DMS79 (cell line): Measurements from ENCODE around the gene PRR15.
A peak's percentile ranks its signal among the peaks of the same experiment; 100 is the strongest.

ENCODE experiments used
- DNase-seq: peaks from one replicate; lab custom pipeline; 2025; lab: John Stamatoyannopoulos, UW

Gene PRR15

DNA sequence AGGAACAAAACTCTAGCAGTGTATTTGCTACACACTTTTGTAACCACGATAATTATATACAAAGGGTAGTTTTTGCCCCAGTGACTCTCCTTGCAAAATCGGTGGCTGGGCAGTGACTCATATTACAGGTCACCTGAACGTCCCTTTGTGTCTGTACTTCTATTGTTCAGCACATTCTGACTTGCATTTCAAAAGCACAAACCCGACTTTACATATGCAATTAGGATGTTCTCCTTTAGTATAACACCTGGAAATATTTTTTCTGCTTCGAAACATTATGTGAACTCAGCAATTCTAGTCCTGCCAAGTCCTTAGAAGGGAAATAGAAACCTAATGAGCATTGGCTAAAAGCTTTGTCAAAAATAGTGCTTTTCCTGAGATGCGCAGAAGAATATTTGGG is 6.0 kb downstream of the PRR15 start:
- no peak for DNase-seq

DNA sequence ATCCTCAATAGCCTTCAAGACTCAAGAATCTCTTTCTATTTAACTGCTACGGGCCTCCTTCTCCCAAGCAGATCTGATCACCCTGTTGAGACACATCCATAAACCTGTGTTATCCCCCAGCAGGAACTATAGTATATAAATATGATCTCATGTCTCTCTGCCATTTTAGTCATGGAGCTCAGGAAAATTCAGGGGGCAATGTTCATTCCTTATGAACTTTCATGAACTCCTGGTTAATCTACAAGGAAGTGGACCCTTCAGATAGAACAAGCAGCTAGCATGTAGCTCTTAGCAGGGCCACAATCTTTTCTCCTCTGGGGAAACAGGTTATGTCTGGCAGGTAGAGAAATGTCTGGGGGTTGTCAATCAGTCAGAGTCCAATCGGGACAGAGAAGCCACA is 8.9 kb downstream of the PRR15 start:
- no peak for DNase-seq

DNA sequence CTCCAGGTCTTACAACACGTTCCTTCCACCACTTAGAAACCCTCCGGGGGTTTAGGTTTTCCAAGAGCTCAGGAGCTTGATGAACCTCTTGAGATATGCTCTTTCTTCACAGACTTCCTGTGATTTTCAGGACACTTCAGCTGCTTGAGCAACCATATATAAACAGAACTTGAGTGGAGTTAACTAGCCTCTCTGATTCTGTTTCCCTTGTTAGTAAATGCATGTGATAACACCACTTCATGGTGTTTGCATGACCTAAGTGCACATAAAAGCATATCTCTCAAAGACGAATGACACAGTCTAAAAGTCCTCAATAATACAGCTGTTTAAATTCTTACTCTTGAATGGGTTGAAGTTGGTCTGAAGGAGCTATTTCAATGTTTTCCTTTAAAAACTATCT is 9.9 kb downstream of the PRR15 start:
- DNase-seq = peak; percentile 93

DNA sequence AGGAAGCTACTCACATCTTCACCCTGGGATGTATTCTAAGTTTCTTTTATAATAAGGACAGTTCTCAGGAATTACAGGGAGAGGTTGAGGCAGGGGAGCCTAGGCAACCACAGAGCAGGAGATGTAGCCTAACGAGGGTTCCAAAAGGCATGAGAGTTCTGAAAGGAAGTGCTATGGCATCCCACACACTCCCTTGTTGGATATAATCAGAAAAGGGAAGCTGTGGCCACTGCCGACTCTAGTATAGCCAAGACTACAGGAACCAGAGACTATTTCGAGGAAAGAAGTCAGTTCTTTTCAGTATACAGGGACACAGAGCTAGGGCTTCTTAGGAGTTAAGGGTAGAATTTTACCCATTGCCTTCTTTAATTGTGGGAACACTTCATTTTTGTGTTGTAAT is 11.0 kb downstream of the PRR15 start:
- no peak for DNase-seq

DNA sequence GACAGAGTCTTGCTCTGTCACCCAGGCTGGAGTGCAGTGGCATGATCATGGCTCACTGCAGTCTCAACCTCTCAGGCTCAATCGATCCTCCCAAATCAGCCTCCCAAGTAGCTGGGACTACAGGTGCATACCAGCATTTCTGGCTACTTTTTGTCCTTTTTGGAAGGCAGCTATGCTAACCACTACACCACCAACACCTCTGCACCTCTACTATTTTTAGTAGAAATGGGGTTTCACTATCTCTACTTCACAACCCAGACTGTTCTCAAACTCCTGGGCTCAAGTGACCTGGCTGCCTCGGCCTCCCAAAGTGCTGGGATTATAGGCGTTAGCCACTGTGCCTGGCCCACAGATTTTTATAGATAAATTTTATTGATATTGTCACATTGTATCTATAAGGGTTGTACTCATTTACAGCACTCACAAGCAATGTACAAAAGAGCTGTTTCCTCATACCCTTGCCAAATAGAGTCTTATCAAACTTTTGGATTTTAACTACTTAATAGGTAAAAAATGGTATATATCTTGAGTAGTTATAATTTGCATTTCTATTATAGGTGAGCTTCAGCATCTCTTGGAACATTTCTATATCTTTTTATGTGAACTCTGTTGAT is 23.7 kb downstream of the PRR15 start:
- DNase-seq = no peak

DNA sequence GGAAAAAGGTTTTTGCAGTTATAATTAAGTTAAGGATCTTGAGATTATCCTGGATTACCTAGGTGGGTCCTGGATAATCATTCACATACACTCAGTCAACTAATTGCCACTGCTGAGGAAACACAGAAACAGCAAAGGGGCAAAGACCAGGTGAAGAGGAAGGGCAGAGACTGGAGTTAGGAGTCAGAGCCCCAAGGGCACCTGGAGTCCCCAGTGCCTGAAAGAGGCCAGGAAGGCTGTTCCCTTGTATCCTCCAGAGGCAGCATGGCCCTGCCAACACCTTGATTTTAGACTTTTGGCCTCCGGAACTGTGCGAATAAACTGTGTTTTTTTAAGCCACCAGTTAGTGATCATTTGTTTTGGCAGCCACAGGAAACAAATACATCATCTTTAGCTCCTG is 24.6 kb downstream of the PRR15 start:
- DNase-seq = no peak

DNA sequence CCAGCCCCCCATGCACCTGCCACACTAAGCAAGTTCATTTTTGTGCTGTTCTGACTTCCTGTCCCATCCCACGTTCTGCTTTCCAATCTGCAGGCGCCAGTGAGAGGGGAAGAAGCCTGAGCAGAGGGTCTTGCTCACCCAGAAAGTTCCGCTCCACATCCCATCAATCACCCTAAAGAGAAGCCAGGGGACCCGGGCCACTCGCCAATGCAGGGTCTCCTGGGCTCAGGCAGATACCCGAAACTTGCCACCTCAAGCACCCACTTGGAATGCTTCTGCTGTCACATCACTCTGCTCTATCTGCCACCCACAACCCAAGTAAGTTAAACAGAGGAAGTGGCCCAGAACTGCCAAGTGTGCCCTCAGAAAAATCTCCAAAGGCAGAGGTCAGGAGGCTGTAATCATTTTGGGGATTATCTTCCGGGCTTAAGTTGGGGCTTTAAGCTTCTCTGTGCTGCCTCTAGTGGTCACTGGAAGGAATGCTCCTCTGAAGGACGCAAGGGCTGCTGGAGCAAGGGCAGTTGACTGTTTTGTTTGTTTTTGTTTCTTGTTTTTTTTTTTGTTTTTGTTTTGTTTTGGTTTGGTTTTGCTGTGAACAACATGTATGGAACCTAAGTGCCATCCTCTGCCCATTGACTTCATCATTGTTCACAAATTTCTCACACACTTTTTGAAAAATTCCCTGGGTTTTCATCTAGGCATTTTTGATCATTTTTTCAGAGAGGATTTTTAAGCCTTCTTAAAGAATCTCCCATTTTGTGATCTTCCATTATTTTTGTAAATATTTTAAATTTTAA is 25.5 kb downstream of the PRR15 start:
- no peak for DNase-seq

DNA sequence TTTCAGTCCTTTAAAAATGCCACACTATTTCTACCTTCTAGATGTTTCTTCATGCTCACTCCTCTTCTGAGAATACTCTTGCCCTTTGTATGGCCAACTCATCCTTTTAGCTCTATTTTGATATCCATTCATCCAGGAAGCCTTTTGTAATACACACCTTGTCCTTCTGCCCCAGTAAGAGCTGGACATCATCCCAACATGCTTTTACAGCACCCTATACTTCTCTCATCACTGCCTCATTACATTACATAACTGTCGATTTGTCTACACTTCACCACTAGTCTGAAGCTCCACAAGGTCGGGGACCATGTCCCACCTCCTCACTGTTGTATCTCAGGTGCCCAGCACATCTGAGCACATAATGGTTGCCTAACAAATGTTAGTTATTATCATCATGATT is 29.2 kb downstream of the PRR15 start:
- DNase-seq = no peak

DNA sequence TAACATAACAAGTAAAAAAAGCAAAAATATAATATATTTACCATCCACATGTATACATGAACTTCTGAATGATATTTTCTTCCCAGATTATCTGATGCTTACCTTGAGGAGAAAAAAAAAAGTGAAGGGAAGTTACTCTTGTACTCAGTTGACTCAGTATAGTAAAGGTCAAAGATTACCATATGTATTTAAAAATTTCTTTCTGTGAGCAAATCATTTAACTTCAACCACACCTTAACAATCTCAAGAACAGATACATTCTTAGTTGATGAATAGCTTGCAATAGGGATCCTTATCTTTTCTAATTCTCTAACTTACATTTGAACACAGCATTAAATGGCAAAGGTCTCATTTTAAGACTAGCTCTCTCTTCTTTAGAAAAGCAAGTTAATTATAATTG is 29.8 kb downstream of the PRR15 start:
- DNase-seq = no peak

DNA sequence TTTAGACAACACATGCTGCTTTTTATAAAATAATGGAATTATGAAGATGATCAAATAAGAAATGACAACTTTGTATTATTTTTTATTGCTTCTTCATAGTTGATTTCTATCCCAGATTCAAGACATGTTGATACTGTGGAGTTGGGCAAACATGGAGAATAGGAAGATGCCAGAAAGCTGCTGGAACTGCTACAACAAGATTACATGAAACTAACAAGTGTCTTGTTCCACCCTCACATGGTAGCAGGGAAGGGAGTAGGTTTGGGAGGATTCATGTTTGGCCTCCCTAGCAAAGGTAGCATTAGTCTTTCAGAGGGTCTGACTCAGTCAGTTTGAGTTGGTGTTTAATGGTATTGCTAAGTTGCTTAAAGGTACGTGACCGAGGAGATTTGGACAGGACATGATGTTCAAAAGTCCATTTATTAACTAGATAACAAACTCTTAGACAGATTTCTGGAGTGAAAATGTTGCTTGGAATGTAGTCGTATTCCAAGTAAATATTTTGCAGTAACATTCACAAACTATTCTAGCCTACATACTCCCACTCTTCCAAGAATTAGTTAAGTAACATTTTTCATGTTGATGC is 33.1 kb downstream of the PRR15 start:
- DNase-seq = no peak

DNA sequence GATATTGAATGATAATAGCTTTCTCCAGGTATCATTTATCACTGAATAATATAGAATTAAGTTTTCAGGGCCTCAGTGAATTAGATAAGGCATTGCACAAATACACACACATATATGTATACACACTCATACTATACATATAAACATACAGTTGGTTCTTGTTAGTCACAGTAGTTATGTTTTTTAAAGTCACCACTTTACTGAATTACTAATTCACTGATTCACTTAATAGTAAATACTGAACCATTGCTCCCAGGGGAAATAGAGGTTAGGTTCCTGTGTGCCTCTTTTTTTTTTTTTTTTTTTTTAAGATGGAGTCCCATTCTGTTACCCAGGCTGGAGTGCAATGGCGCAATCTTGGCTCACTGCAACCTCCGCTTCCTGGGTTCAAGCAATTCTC is 33.6 kb downstream of the PRR15 start:
- DNase-seq = no peak

DNA sequence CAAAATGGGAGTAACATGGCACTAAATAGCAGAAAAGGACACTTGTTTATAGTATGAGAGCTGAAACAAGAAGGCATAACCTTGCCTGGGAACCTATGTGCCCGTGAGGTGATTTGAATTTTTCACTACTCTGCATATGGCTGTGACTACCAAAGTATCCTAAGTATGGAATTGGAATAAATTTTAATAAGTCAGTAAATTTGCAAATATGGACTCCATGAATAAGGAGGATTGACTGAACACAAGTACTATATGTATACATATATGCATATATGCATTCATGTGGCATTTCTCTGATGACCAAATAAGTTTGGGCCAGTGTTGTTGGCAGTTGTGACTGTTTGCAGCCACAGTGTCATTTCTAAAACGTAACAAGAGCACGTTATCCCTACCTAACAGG is 34.5 kb downstream of the PRR15 start:
- no peak for DNase-seq

DNA sequence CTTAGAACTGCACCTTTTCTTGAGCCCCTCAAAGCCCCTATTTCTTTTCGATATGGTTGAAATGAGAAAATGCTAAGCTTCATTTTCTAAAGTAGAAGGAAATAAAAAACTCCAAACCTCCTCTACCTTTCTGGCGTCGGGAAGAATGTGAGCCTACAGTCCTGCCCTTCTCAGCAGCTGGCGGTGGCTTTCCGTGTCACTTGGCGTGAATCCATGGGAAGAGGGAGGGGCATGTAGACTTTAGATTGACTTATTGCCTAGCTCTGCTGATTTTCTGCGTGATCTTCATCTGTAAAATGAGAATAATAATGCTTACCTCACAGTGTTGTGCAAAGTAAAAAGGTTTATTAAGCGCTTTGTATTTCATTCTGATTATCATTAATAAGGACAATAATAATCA is 35.0 kb downstream of the PRR15 start:
- DNase-seq = no peak

DNA sequence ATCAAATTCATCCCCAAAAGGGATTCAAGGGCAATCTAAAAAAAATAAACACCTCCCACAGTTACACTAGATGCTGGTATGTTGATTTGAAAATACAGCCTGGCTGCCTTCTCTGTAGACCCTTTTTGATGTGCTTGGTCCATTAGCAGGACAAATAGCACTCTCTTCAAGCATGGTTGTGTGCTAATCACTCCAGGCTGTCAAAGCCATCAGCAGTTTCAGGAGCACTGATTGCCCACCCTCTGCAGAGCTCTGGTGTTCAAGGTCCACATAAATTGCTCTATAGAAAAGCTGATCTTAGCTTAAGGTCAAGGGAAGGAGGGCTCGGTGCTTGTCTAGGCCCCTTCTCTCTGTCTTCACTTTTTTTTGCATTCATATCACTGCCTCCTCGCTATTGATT is 35.4 kb downstream of the PRR15 start:
- no peak for DNase-seq

DNA sequence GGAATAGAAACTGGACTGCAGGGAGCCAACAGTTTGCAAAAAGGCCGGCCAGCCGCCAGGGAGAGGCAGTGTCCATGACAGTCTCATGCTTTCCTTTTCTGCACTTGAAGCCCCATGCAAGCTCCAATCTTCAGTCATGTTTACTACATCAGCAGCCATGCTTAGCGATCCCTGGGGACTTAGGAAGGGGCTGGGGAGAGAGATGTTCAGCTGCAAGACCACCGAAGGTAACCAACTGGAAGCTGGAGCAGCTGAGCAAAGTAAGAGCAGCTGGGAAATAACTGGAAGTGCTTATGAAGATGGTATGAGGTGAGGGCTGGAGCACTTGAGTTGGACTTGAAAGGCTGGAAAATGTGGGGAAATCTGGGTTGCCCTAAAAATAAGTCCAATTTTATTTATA is 37.0 kb downstream of the PRR15 start:
- DNase-seq = no peak

DNA sequence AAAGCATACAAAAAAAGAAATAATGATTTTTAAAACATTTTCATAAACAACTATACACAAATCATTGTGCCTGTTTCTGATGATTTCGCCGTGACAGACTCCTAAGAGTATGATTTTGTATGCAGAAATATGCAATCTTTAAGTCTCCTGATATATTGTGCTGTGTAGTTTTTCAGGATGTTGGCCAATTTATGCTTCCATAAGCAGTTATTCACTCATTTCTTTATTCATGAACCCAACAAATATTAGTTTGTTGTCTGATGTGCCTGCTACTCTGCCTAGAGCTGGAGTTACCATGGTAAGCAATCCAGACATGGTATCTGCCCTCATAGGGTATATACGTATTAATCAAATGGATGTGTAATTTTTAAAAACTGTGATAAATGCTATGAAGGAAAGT is 40.4 kb downstream of the PRR15 start:
- DNase-seq = no peak

DNA sequence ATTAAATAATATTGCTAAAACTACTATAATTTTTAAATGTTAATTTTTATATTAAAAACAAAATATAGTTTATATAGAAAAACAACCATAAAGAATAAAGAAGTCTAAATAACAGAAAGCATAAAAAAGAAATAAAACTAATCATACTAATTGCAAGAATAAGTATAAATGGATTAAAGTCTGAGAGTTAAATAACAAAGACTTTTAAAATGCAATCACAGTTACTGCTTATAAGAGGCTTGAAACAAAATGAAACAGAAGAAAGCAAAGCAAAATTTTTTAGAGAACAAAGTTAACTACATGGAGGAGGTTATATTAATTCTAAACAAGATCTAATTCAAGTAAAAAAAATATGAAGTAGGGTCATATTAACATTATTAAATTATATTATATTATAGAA is 41.1 kb downstream of the PRR15 start:
- DNase-seq = no peak

DNA sequence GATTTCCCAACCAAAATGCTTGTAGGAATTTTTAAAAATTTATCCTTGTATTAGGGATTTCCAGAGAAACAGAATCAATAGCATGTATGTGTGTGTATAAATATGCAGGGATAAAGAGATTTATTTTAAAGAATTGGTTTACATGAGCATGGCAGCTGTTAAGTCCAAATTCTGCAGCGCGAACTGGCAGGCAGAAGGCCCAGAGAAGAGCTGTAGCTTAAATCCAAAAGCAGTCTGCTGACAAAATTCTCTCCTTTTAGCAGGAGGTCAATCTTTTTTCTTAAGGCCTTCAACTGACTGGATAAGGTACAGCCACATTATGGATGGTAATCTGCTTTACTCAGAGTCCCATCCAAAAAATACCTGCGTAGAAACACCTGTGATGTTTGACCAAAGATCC is 42.0 kb downstream of the PRR15 start:
- no peak for DNase-seq

DNA sequence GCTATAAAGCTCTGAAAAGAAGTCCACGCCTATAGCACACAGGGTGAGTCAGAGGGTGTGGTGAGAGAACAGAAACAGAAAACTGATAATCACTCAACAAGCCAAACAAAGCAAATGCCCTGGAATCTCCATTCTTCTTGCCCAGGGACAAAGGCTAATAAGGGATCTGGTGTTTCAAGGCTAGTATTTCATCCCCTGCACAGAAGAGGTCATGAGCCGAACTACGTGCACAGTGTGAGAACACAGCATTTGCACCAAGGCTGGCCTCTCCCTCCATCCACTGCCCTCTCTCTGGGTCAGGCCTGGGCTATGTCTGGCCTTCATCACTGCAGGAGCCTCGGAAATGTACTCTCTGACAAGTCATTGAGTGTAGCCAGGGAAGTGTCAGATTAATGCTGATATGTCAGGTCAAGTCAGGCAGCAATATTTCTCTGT is 42.7 kb downstream of the PRR15 start:
- DNase-seq = no peak

DNA sequence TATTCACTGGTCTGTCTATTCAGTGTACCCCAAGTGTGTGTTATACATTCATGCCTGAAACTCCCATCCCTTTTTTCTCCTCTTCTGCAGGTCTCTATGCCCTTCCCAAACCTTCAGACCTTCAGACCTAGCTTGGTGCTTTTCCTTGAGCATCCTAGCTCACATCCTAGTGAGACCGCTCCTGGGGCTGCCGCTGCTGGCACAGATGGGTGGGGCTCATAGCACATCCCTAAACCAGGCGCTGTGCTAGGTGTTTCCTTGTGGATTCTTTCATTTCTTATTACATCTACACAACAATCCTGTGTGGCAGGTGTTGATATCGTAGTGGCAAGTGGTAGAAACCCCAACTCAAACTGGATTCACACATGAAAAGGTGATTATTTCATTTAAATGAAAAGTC is 43.2 kb downstream of the PRR15 start:
- DNase-seq = no peak

DNA sequence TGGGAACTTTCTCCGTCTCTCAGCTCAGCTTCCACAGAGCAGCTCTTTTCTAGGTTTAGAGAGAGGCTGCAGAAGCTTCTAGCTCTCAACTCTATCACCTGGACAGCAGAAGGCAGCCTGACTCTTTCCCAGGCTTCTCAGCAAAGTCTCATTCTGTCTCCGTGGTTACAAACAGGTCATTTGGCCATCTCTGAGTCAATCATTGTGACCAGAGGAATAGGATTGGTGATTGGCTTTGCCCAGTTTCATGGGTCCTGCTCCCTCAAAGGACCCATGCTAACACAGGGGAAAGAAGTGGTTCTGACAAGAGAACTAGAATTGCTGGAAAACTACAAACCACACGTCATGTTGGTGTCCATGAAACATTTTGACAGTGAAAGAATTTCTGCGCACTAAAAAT is 43.6 kb downstream of the PRR15 start:
- DNase-seq = no peak

DNA sequence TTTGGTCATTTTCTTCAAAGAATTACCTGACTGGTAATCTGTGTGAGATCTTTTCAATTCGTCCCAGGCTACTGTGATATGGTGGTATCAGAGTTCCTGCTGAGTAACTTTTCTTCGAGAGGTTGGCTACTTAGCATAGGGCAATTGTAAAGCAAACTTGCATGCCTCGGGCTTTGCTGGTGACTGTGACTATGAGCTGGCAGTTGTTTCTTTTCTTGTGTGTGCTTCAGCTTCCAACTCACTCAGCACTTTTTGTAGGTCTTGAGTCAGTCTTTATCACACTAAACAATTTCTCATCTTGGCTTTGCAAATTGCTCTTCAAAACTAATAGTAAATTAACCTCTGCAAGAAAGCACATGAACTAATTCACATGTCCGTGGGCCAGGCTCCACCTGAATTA is 44.3 kb downstream of the PRR15 start:
- no peak for DNase-seq

DNA sequence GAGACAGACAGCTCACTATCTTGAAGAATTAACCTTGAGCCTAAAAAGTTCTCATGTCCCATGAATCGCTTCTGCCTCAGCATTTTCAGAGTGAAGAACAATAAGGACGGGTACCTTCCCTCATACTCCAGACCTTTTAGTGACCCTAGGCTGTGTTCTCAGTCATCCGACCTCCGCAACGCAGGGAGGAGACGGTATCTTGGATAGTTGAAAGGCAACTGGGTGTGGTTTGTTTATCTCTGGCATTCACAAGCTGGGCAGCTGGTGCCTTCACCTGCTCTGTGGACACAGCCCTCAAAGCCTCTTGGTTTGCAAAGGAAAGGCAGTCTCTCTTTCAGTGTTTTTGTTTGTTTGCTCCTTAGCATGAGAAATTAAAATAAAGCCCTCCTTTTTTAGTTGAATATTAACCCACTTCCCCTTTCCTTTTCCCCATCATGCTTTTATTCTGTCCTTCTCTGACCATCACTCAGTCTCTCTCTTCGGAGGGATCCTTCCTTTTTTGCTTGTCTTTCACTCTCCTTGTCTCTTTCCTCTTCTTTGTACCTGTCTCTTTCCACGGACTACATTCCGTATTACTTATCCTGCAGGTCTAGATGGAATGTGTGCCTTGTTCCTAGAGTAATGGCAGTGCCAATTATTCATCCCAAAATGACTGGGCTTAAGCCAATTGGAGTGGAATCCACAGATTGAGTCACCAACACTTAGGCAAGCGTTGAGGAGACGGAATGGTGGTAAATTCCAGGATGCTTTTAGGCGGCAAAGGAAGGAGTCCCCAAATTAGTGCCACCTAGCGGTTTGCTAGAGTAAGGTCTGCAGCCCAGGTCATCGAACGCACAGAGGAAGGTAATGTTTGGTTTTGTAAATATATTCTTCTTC is 45.8 kb downstream of the PRR15 start:
- DNase-seq = no peak
